HG03575 (cell line): Measurements from ENCODE around the gene SLC22A13.
"Not testable (repeated sequence)": the region's sequence is repeated elsewhere in the genome, so short reads cannot be mapped to it uniquely, and the experiment has no call there.

Source experiments
- ATAC-seq: cut with Tn5 transposase; IDR thresholded peaks from one replicate; pipeline ENCODE4 v1.9.1; 2021; ENCODE audit not compliant: unreplicated experiment, insufficient number of reproducible peaks, low FRiP score; ENCODE audit errors: extremely low read depth

The SLC22A13 gene

GRCh38 chr3:38265604-38266307 lies at the start of gene SLC22A13:
TSS of gene SLC22A13 (plus strand) at chr3:38265812. CDS start at chr3:38265861, 49 bp downstream.
- no peak for ATAC-seq

GRCh38 chr3:38219609-38220197 lies 45.9 kb upstream of the SLC22A13 start:
- no peak for ATAC-seq

- ATAC-seq, result no peak
Observed at GRCh38 chr3:38221005-38221404, 44.6 kb upstream of the SLC22A13 start.

GRCh38 chr3:38222032-38222634 lies 43.5 kb upstream of the SLC22A13 start:
- ATAC-seq, result no peak

GRCh38 chr3:38224357-38224756 lies 41.3 kb upstream of the SLC22A13 start:
- ATAC-seq, result no peak

- no peak for ATAC-seq
Observed at GRCh38 chr3:38226273-38226672, 39.3 kb upstream of the SLC22A13 start.

GRCh38 chr3:38227989-38228388 lies 37.6 kb upstream of the SLC22A13 start:
- no peak for ATAC-seq

GRCh38 chr3:38229036-38229435 lies 36.6 kb upstream of the SLC22A13 start:
- no peak for ATAC-seq

GRCh38 chr3:38232701-38233100 lies 32.9 kb upstream of the SLC22A13 start:
- no peak for ATAC-seq

- ATAC-seq, result no peak
Observed at GRCh38 chr3:38235466-38235865, 30.1 kb upstream of the SLC22A13 start.

- ATAC-seq, result no peak
Observed at GRCh38 chr3:38238416-38239008, 27.1 kb upstream of the SLC22A13 start.

- ATAC-seq, result not testable (repeated sequence)
Observed at GRCh38 chr3:38242812-38243211, 22.8 kb upstream of the SLC22A13 start.

GRCh38 chr3:38245930-38246329 lies 19.7 kb upstream of the SLC22A13 start:
- no peak for ATAC-seq

- no peak for ATAC-seq
Observed at GRCh38 chr3:38247366-38248035, 18.1 kb upstream of the SLC22A13 start.

- ATAC-seq, result no peak
Observed at GRCh38 chr3:38250198-38250597, 15.4 kb upstream of the SLC22A13 start.

- ATAC-seq, result no peak
Observed at GRCh38 chr3:38251197-38251596, 14.4 kb upstream of the SLC22A13 start.

GRCh38 chr3:38253704-38254103 lies 11.9 kb upstream of the SLC22A13 start:
- no peak for ATAC-seq

GRCh38 chr3:38254872-38255271 lies 10.7 kb upstream of the SLC22A13 start:
- ATAC-seq, result no peak

- no peak for ATAC-seq
Observed at GRCh38 chr3:38255627-38256026, 10.0 kb upstream of the SLC22A13 start.
